PC-3 (cell line): Measurements from ENCODE around the gene ANKS1A.

ENCODE experiments used
- EZH2 ChIP-seq: fragments of 300-600 bp; sonication (generic); IDR thresholded peaks from one replicate; pipeline ENCODE4 v1.6.1; 2017; ENCODE audit warnings: antibody characterized with exemption, mild to moderate bottlenecking, low read length; ENCODE audit not compliant: unreplicated experiment
- TF ChIP-seq, protein P1 (sequence below): fragments of 300-600 bp; sonication (generic); conservative IDR thresholded peaks from 2 replicates; pipeline ENCODE4 v1.5.1; 2017; ENCODE audit warnings: antibody characterized with exemption, low read depth, mild to moderate bottlenecking, low read length

GRCh38 chr6:35015476-35015875 is 126.4 kb downstream of the ANKS1A start:
- TF ChIP-seq, protein P1, sequence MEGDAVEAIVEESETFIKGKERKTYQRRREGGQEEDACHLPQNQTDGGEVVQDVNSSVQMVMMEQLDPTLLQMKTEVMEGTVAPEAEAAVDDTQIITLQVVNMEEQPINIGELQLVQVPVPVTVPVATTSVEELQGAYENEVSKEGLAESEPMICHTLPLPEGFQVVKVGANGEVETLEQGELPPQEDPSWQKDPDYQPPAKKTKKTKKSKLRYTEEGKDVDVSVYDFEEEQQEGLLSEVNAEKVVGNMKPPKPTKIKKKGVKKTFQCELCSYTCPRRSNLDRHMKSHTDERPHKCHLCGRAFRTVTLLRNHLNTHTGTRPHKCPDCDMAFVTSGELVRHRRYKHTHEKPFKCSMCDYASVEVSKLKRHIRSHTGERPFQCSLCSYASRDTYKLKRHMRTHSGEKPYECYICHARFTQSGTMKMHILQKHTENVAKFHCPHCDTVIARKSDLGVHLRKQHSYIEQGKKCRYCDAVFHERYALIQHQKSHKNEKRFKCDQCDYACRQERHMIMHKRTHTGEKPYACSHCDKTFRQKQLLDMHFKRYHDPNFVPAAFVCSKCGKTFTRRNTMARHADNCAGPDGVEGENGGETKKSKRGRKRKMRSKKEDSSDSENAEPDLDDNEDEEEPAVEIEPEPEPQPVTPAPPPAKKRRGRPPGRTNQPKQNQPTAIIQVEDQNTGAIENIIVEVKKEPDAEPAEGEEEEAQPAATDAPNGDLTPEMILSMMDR: no peak
- no peak for TF ChIP-seq EZH2
